H1 (cell line): ENCODE measurements around the gene IKZF1. TPM values are rescaled to one million over a fixed set of nuclear protein-coding genes. Genes with fewer than 3 reads are reported as not detected.

Experiments
- RBBP5 ChIP-seq: IDR thresholded peaks from 2 replicates; pipeline ENCODE4 v1.7.1; 2012; ENCODE audit warnings: low read depth, mild to moderate bottlenecking, inconsistent platforms, low read length, moderate library complexity, borderline replicate concordance
- TBP ChIP-seq: IDR thresholded peaks from 2 replicates; pipeline ENCODE4 v1.6.1; 2011; ENCODE audit warnings: low read depth, low read length, improper control_type of control experiment
- polyA plus RNA-seq, 7 experiments: library from polyadenylated mRNA; depleted of rRNA in 3 of 7; stranded (reverse) in 5 of 7; unstranded in 2 of 7; fragments of >200 nt in 5 of 7; fragments of 200-250 nt in 2 of 7; gene quantifications; 1 replicate in 5 of 7; 2 replicates in 1 of 7; 4 replicates in 1 of 7; pipeline versions ENCODE4 v1.2.1 to v1.2.3, GENCODE V29; 2011 to 2013; ENCODE audit warnings: missing spikeins in 2 of 7, mixed read lengths in 2 of 7
- total RNA-seq: library from RNA; stranded (reverse); fragmentation: NEBNext Ultra II Directional; extraction: Animal tissue kit (Norgen Biotek cat#: 25700); gene quantifications from 2 replicates; pipeline ENCODE4 v1.2.1, GENCODE V29; 2021

The IKZF1 gene
- total and polyA plus RNA-seq, 2 of the 8 experiments (the other 6 are each of a cell fraction or from before 2014, with no cell fraction given) = 0.74 to 1.5 TPM

DNA sequence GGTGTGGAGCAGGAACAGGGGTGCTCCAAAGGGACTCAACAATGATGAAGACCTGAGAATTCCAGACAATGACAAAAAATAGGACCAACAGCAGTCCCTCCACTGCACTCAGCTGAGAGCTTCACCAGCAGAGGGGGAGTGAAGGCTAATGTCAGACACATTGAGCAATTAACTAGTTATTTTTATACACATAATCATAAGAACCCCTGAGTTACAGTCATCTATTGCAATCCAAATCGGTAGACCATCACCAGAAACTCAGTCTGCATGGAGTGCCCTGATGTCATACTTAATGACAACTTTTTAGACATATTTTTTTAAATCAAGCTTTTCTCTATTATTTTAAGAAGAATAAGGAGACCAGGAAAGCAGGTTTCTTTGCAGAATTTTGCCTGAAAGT lies 30.6 kb upstream of the IKZF1 start (continued):
- TF ChIP-seq TBP (no peak), RBBP5 (no peak)
